Activated T-cell treated with anti-CD3 and anti-CD28 coated beads, Interleukin-2, amount 50 U/mL, for 48 hours (primary cell): ENCODE measurements around the gene DIP2B.

ENCODE experiments used
- DNase-seq, 2 experiments: peaks; one replicate each; pipeline ENCODE4 v3.0.0-alpha.2; 2020

The DIP2B gene

GRCh38 chr12:50615145-50615906 is 110.5 kb downstream of the DIP2B start:
- no peak for DNase-seq

GRCh38 chr12:50615907-50616296 is 111.1 kb downstream of the DIP2B start:
- no peak for DNase-seq

- no peak for DNase-seq
Observed at GRCh38 chr12:50617657-50618056, 112.9 kb downstream of the DIP2B start.

- no peak for DNase-seq
Observed at GRCh38 chr12:50618864-50619609, 114.3 kb downstream of the DIP2B start.

- no peak for DNase-seq
Observed at GRCh38 chr12:50619610-50619958, 114.8 kb downstream of the DIP2B start.

- peak; percentile 41 to 48 for DNase-seq
Observed at GRCh38 chr12:50620109-50620977, 115.6 kb downstream of the DIP2B start.

- DNase-seq: no peak
Observed at GRCh38 chr12:50620978-50621360, 116.2 kb downstream of the DIP2B start.

GRCh38 chr12:50621399-50622300 is 116.9 kb downstream of the DIP2B start:
- no peak for DNase-seq

- no peak for DNase-seq
Observed at GRCh38 chr12:50625029-50625925, 120.5 kb downstream of the DIP2B start.

GRCh38 chr12:50626026-50626425 is 121.2 kb downstream of the DIP2B start:
- no peak for DNase-seq

- DNase-seq: no peak
Observed at GRCh38 chr12:50627491-50627890, 122.7 kb downstream of the DIP2B start.

- DNase-seq: no peak
Observed at GRCh38 chr12:50628394-50628793, 123.6 kb downstream of the DIP2B start.

GRCh38 chr12:50633955-50634354 is 129.2 kb downstream of the DIP2B start:
- no peak for DNase-seq

- DNase-seq: no peak
Observed at GRCh38 chr12:50634379-50634778, 129.6 kb downstream of the DIP2B start.

GRCh38 chr12:50635364-50635763 is 130.6 kb downstream of the DIP2B start:
- no peak for DNase-seq

GRCh38 chr12:50635857-50636256 is 131.1 kb downstream of the DIP2B start:
- no peak for DNase-seq

- DNase-seq: no peak
Observed at GRCh38 chr12:50636505-50636904, 131.7 kb downstream of the DIP2B start.

GRCh38 chr12:50637870-50638481 is 133.2 kb downstream of the DIP2B start:
- DNase-seq: no peak

GRCh38 chr12:50638482-50638880 is 133.7 kb downstream of the DIP2B start:
- no peak for DNase-seq

GRCh38 chr12:50639721-50640120 is 134.9 kb downstream of the DIP2B start:
- no peak for DNase-seq
